GM19035 (cell line): ENCODE results near the gene ABHD12.
"Not testable (repeated sequence)": the region's sequence is repeated elsewhere in the genome, so short reads cannot be mapped to it uniquely, and the experiment has no call there.

Experiments used
- ATAC-seq: cut with Tn5 transposase; IDR thresholded peaks from one replicate; pipeline ENCODE4 v1.9.1; 2021; ENCODE audit not compliant: unreplicated experiment

Gene ABHD12

DNA sequence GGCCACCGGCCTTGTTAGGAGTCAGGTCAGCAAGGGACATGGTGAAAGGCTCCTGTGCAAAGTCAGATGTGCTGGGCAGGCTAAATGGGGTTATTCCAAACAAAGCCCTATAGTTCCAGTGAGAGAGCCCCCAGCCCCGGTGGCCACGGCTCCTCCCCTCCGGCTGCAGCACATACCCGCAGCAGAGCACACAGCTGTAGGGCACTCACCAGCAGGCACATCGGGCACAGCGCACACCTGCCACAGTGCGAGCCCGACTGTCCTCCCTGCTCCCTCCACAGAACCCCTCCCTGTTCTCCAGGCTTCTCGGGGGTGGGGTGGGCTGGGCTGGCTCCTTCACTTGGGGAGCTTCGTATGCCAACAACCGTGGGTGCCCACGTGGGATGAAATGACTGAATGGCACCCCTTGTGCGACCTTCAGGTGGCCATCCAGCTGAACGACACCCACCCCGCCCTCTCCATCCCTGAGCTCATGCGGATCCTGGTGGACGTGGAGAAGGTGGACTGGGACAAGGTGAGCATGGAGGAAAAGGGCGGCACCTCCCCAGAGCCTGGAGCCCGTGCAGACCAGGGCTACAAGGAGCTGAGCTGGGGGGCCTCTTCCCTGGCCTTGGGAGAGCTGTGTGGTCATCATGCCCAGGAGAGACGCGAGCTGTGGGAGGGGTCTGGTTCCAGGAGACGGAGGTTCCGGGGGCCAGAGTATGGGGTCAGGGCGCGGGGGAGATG lies 111.8 kb downstream of the ABHD12 start:
- no peak for ATAC-seq

DNA sequence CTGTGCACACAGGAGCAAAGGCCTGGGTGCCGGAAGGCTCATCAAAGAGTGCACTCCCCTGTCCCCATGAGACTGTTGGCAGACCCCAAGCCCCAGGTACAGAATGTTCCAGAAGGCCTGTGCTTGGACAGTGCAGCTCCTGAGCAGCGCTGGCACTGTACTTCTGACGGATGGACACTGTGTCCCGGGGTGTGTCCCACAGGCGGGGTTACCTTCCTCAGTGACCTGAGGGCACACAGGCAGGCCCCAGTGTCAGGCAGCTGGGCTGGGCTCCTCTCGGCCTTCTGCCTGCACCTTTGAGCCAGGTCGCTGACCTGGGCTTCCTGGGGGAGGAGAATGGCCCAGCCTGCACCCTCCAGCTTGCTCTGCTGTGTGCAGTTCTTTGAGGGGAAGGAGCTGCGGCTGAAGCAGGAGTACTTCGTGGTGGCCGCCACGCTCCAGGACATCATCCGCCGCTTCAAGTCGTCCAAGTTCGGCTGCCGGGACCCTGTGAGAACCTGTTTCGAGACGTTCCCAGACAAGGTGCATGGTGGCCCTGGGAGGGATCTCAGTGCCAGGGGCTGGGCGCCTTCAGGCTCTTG lies 112.6 kb downstream of the ABHD12 start:
- no peak for ATAC-seq

DNA sequence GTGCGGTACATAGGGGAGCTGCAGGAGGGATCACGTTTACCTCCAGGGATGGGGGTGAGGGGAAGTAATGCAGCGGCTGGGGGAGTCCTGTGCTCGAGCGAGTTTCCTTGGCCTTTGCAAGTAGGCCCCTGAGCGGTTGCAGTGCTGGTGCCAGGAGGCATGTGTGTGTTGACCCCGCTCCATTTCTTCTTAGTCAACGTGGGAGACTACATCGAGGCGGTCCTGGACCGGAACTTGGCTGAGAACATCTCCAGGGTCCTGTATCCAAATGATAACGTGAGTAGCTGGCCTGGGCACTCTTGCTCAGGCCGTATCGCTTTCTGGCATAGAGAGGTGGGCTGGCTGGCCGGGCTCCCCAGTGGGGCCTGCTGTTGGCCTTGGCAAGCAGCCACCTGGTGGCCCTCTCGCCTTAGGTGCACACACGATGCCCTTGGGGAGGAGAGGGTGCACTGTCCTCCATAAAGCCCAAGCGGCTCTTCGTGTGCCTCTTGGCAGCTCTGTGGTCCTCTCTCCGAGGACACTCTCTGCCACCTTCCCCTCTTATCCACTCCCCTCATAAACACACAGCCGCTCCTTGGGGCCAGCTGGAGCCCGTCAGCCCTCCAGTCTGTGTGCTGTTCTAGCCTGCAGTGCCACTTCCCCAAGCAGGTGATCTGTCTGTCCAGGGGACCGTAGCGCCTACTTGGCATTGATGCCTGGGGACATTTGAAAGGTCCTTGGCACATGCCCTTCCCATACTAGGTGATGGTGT lies 113.4 kb downstream of the ABHD12 start:
- no peak for ATAC-seq

DNA sequence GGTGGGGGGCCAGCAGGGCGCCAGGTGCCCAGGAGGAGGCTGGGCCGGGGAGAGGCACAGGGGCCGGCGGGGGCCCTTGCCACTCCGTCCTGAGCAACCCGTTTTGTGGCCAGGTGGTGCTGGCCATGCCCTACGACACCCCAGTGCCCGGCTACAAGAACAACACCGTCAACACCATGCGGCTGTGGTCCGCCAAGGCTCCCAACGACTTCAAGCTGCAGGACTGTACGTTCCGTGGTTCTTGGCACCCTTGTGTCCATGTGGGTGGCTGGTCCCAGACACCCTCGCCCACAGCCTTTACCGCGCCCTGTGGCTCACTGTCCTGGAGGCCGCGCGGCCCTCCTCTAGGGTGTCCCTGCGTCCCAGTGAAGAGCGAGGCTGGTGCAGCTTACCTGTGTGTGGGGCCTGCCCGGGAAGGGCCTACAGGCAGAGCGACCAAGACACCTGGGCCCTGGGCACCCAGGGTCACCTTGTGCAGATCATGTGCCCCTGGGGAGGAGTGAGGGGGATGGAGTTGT lies 114.0 kb downstream of the ABHD12 start:
- ATAC-seq: no peak

DNA sequence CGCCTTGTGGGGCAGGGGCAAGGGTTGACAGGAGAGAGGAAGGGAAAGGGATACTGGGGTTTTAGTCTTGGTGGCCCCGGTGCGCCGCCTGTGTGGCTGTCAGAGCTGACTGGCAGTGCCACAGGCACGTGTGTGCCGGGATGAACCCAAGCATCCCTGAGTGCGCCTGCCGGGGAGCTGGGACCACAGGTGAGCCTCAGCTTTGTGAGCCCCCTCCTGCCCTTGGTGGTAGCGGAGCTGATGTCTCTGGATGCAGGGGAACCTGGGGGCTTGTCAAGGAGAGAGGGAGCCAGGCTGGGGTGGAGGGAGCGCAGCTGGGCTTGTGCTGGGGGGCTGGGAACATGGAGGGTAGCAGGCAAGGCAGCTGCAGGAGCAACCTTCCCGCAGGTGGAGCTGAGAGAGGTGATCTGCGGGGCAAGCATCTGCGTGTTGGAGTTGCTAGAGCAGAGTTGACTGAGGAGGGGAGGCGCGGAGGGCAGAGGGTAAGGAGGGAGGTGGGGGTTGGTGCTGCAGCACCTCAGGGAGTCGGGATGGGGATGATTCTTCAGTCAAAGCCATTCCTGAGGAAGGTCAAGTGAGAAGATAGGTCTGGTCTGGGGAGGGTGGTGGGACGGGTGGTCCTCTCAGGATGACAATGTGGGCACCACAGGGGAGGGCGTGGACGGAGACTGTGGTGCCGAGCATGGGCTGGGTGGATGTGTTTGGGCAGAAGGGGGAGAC lies 114.7 kb downstream of the ABHD12 start:
- ATAC-seq: no peak

DNA sequence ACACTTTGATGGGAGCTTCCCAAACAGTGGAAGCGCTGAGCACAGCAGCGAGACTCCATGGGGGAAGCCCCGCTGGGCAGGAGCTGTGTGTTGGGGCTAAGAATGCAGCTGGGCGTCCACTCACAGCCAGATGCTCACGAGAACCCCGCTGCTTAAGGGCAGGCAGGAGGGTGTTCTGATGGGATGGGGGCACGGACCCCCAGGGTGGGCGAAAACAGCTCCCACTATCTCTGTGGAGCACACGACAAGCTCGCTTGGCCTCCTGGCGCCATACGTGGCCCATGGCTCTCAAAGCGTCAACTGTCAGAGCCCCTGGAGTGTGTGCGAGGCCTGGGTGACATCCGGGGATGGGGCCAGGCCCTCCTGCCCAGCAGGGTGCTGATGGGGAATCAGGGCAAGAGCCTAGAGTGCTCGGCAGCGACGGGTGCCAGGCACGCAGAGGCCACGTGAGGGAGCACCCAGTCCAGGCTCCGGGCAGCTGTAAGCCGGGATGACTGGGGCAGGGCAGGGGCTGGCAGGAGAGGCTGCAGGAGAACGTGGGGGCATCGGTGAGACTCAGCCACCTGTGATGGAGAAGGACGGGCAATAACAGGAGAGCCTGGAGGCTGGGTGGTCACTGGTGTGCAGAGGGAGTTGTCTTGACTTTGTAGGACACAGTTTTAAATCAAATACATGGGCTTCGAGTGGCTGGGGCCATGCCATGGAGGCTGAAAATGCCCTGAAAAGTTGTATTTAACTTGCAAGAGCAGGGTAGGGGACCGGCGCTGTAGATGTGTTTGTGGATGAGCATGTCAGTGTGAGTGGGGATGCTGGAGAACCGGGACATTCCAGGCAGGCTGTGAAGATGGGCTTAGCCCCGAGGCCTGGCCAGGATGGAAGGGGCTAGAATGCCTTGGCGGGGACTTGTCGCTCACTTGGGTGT lies 115.5 kb downstream of the ABHD12 start:
- no peak for ATAC-seq

DNA sequence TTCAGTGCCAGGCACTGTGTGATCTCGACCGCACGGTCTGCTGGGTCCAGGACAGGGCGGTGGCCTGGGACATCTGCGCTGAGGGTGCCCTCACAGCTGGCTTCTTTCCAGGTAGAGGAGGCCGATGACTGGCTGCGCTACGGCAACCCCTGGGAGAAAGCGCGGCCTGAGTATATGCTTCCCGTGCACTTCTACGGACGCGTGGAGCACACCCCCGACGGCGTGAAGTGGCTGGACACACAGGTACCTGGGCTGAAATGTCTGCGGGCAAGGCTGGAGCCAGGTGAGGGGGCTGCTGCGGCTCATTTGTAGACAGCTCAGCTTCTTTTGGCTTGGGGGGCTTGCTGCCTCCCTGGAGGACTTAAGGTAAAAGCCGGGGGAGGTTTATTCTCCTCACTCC lies 116.2 kb downstream of the ABHD12 start:
- ATAC-seq: no peak

DNA sequence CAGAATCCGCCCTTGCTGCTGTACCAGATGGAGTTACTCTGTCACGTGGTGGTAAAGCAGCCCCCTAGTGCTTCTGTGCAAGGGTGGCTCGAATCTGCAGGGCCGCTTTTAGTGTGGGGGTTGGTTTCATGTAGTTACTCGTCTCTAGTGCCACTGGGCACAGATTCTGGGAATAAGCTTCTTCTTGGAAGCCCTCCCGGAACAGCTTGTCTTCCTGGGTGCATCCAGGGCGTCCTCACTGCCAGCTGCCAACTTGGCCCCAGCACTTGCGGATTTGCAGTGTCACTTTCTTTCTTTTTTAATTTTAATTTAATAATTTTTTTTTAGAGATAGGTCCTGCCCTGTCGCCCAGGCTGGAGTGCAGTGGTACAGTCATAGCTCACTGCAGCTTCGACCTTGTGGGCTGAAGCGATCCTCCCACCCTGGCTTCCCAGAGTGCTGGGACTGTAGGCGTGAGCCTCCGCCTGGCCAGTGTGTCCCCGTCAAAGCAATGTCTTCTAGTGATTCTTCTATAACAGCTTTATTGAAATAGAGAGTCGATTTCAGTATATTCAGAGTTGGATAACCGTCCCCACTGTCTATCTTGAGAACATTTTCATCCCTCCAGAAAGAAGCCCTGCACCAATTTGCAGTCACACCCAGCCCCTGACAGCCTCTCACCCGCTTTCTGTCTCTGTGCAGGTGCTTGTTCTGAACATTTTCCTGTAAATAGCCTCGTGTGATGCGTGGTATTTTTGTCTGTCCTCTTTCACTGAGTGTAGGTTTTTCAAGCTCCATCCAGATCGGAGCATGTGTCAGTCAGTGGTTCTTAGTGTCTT lies 116.9 kb downstream of the ABHD12 start:
- ATAC-seq: no peak

DNA sequence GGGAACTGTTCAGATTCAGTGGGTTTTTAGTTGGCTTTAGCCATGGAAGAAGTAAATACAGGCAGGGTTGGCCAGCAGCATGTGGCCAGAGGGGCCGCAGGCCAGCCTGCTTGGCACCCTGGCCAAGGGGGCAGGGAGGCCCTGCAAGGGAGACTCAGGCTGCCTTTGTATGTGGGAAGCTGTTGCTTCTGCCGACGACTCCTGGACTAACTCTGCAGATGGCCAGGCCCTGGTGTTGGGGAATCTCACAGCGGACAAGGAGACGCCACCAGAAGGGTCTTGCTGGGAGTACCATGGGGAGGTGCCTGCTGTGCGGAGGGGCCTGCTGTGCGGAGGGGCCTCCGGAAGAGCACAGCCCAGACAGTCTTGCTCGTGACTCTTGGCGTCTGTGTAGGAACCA lies 117.6 kb downstream of the ABHD12 start:
- no peak for ATAC-seq

DNA sequence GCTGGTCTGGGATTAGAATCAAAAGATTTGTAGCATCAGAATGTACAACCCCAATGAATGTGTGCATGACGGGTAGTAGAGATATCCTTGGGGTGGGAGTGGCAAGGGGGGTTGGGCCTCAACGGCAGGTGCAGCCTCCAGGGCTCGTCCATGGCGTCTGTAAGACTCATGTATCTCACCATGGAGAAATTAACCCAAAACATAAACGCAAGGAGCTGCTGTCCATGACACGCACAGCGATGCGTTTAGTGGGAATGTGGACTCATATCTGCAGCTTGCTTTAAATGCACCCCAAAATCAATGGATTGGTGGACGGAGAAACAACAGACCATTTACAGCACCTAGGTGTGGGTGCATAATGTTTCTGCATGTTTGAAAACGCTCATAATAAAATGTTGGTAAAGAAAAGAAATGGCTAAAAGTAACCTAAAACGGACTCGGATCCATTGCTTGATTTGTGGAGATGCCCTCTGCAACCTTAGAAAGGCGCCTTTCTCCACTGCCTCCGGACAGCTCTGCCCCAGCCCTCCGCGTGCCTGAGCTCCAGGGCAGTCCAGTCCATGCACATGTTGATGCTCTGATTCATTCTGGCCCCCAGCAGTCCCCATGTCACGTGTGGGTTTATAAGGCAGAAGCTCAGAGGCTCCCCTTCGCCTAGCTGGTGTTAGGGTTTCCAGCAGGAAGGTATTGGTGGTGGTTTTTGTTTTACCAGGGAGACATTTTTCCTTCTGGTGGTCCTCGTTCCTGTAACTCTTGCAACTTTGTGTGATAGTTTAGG lies 118.2 kb downstream of the ABHD12 start:
- ATAC-seq: no peak

DNA sequence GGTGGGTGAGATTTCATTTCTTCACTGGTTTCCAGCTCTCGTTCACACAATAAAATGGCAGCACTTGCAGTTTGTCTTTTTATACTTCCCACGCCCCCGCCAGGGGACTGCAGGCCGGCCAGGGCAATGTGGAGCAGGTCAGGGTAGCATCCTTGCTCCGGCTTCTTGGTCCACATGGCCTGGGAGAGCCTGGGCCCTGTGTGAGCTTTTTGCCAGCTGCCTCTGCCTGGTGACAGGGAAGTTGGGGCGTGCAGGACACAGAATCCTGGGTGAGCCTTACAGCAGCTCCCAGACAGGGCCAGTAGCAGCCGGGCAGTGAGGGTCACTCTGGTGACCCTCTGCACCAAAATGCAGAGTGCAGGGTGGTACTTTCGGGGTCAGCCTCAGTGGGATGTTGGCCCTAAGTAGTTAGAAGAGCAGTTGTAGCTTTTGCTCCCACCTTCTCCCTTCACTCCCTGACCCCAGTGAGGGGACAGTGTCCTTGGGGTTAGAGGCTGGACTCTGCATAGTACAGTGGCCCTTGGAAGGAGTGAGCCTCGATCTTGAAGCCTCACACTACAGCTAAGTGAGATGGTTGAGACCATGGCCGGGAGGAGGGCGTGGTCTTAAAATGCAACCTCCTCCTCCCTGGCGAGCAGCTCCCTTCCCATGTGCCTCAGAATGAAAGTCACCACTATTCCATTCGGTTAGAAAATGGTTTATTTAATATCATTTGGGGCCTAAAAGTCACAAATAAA lies 119.0 kb downstream of the ABHD12 start:
- no peak for ATAC-seq

DNA sequence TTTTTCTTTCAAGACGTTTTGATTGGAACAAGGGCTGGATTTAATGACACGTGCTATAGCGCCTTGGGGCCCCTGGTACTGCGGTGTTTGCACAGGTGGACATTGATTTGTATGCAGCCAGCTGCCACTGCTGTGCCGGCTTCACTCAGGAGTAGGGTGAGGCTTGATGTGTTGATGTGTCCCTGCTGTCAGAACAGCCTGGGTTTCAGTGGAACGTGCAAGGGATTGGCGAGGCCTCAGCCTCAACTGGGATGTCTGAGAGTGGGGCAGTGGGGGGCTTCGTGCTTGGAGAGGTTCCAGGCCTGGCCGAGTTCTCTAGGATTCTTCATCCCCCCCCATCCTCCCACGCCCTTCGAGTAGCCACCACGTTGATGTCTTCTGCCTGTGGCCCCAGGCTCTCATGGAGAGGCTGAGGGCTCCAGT lies 119.8 kb downstream of the ABHD12 start:
- ATAC-seq: no peak

DNA sequence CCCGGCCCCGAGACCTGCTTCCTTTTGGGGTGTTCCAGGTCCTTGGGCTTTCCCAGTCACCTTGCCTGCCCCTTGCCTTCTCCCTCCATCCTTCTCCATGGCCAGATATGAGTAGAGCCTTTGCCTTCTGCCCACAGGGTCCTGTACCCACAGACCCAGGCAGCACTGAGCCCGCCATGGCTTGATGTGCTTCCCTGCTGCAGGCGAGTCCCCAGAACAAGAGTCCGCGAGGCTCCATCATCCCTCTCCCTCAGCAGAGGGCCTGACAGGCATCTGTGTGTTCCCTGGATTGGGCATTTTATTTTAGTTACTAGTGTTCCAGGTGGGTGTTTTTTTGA lies 120.8 kb downstream of the ABHD12 start:
- ATAC-seq: no peak

DNA sequence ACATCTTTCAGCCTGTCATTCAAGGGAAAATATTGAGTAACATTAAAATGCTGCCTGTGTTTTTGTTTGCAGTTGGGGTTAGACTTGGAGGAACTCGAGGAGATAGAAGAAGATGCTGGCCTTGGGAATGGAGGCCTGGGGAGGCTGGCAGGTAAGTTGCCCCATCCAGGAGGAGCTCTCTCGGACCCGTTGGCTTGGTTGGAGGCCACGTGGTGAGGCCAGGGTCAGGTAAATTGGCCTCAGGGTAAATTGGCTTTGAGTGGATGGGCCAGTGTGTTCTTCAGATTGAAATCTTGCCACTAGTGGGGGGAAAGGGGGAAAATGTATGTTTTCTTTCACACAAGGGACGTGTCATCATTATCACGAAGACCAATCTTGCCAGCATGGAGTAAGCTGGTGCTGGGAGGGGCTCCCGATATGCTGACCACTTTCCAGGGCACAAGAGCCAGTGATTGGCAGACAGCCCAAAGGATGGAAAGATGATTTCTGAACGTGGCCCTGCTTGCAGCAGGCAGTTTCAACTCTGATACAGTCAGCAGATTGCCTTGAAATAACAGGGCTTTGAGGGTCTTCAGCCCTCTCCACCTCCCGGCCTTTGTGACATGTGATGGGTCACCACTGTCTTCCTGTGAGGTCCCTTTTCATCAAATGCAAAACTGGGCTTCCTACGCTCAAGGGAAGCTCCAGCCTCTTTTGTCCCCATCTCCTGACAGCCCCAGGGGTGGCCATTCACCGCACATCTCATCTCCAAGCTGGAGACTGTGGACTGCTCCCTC lies 121.4 kb downstream of the ABHD12 start:
- no peak for ATAC-seq

DNA sequence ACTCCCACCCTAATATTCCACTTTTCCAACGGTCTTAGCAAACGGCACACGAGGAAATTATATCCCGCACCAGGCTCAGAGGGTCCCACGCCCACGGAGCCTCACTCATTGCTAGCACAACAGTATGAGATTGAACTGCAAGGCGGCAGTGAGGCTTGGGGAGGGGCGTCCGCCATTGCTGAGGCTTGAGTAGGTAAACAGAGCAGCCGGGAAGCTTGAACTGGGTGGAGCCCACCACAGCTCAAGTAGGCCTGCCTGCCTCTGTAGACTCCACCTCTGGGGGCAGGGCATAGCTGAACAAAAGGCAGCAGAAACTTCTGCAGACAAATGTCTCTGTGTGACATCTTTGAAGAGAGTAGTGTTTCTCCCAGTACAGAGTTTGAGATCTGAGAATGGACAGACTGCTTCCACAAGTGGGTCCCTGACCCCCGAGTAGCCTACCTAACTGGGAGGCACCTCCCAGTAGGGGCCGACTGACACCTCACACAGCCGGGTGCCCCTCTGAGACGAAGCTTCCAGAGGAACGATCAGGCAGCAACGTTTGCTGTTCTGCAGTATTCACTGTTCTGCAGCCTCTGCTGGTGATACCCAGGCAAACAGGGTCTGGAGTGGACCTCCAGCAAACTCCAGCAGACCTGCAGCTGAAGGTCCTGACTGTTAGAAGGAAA lies 129.7 kb downstream of the ABHD12 start:
- not testable (repeated sequence) for ATAC-seq

DNA sequence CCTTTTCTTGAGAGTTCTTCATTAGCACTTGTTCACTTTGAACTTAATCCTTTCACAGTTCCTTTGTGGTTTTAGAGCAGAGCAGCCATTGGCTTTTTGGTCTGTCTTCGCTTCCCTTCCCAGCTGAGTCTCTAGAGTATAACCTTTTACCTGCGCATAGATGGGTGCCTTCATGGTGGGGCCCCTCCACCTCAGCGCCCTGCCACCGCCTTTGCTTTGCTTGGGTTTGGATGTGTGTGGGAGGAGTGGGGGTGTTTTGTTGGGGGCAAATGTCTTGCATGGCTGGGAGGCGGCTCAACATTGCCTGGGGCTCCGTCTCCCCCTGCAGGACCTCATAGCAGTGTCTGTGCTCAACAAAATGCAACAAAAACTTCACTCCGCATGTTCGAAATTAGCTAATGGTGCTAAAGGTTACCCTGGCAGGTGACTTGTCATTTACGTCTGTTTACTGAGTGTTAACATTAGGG lies 130.8 kb downstream of the ABHD12 start:
- no peak for ATAC-seq

DNA sequence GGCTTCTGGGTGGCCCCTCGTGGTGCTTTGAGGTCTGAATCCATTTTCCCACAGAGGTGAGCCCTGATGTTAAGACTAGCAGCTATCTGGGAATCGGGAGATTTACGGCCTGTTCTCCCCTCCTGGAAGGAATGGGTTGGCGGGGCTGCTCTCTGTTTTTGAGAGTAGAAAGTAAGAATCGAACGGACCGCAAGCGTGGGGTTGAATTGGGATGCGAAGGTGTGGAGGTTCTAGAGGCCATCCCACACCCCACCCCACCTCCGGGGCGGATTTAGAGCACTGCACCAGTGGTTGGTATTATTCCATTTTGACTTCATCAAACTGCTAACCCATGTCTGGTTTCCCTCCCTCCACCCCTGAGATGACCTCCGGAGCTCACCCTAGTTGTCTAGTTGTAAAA lies 131.3 kb downstream of the ABHD12 start:
- ATAC-seq: no peak
